ENCODE data around the gene CAMK4.

GRCh38 chr5:111349429-111349828, 125.2 kb downstream of the CAMK4 start:
- no peak for TF ChIP-seq CTCF (optimal IDR thresholded peaks at IDR 0.05 in 1 of 3, IDR thresholded peaks at IDR 0.05 in 1 of 3, conservative IDR thresholded peaks at IDR 0.05 in 1 of 3; ENCODE audit: extremely low read depth in 1 of 3, insufficient read depth in 2 of 3, low read length in 3 of 3)
- TF ChIP-seq EZH2 (IDR thresholded peaks at IDR 0.05; ENCODE audit: low read length): no peak

All from keratinocyte (primary cell).